Esophagus muscularis mucosa (tissue), 4 donors: ENCODE data around the gene SH3PXD2B. TPM values are rescaled to one million over a fixed set of nuclear protein-coding genes. Genes with fewer than 3 reads are reported as not detected.

ENCODE experiments used
- DNase-seq: peaks from one replicate; pipeline ENCODE4 v3.0.0-alpha.2; 2017; ENCODE audit errors: extremely low spot score
- H3K27ac ChIP-seq, 4 donors: fragments of 200-600 bp; sonication (generic); replicated peaks in 1 of 4; 1 replicate in 3 of 4; 2 replicates in 1 of 4; pipeline ENCODE4 v1.5.1; 2016 to 2019; ENCODE audit warnings: mild to moderate bottlenecking in 1 of 4
- H3K27me3 ChIP-seq, 4 donors: fragments of 200-600 bp; sonication (generic); one replicate each; pipeline versions ENCODE4 v1.5.1 to v1.6.0; 2016 to 2019
- H3K36me3 ChIP-seq, 4 donors: fragments of 200-600 bp; sonication (generic); one replicate each; pipeline ENCODE4 v1.5.1; 2016 to 2019
- H3K4me1 ChIP-seq, 4 donors: fragments of 200-600 bp; sonication (generic); one replicate each; pipeline ENCODE4 v1.5.1; 2016 to 2019
- H3K4me3 ChIP-seq, 4 donors: fragments of 200-600 bp; sonication (generic); 1 replicate in 2 of 4; 2 replicates in 2 of 4; pipeline ENCODE4 v1.5.1; 2016 to 2019; ENCODE audit warnings: mild to moderate bottlenecking in 4 of 4, moderate library complexity in 1 of 4
- H3K9me3 ChIP-seq, 4 donors: fragments of 200-600 bp; sonication (generic); 1 replicate in 3 of 4; 2 replicates in 1 of 4; pipeline ENCODE4 v1.5.1; 2016 to 2019
- EP300 ChIP-seq: sonication (generic); formaldehyde crosslinking; IDR thresholded peaks from one replicate; pipeline ENCODE4 v1.6.1; 2017; ENCODE audit warnings: antibody characterized with exemption
- POLR2A ChIP-seq: fragments of 450-650 bp; IDR thresholded peaks from one replicate; pipeline ENCODE4 v1.6.1; 2017; ENCODE audit warnings: antibody characterized with exemption, moderate library complexity, mild to moderate bottlenecking, low read depth
- POLR2AphosphoS5 ChIP-seq, 2 donors: sonication (generic); formaldehyde crosslinking; IDR thresholded peaks; one replicate each; pipeline ENCODE4 v1.6.1; 2017; ENCODE audit warnings: antibody characterized with exemption in 2 of 2
- WGBS: methylation state at CpG from one replicate; pipeline ENCODE4 v1.1.5; 2018; 5-methylcytosine and 5-hydroxymethylcytosine counted together
- intact Hi-C: fragments of 100-400 bp; cut with DNase I; formaldehyde crosslinking; loops from one replicate; pipeline ENCODE4 v1.15.1; 2023
- total RNA-seq, 4 donors: library from RNA; depleted of rRNA; stranded (reverse); fragments of >200 nt; gene quantifications; one replicate each; pipeline versions ENCODE4 v1.1.0 to v1.2.1, GENCODE V29; 2016
- TF ChIP-seq, protein P1 (sequence below), 3 experiments: fragments of 200-600 bp in 2 of 3; fragments of 450-650 bp in 1 of 3; sonication (generic) in 2 of 3; IDR thresholded peaks; one replicate each; pipeline ENCODE4 v1.5.1; 2017 to 2019; ENCODE audit warnings: antibody characterized with exemption in 3 of 3, mild to moderate bottlenecking in 2 of 3, moderate library complexity in 1 of 3

SH3PXD2B gene
- total RNA-seq, 4 donors from 2014 or later = 41.5 to 66.5 (median 49.2) TPM

DNA sequence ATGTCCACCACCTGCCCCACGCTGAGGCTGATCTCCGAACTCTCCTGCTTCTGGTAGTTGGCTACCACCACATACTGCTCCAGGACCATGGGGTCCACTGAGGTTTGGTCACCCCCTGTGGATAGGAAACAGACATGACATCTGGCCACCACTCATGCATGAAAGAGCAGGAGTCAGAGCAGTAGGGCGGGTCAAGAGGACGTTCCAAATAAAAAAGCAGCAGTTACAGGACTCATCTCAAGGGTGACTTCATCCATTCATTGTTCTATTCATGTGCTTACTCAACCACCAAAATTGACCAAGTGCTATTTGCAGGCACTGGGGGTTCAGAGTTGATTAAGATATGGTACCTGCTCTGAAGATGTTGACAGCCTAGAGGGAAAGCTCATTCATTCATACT lies 91.6 kb downstream of the SH3PXD2B start:
- Histone ChIP-seq H3K36me3 (peaks cover 27 to 74% (median 51%) of the 10 kb centered on the region in 4 donors), H3K27ac (no peak overlapping the region), H3K4me3 (no peak overlapping the region), H3K9me3 (no peaks in the 10 kb centered on the region), H3K4me1 (peaks cover 0 to 7% (median 0%) of the 10 kb centered on the region in 4 donors), H3K27me3 (no peaks in the 10 kb centered on the region)
- TF ChIP-seq, protein P1, sequence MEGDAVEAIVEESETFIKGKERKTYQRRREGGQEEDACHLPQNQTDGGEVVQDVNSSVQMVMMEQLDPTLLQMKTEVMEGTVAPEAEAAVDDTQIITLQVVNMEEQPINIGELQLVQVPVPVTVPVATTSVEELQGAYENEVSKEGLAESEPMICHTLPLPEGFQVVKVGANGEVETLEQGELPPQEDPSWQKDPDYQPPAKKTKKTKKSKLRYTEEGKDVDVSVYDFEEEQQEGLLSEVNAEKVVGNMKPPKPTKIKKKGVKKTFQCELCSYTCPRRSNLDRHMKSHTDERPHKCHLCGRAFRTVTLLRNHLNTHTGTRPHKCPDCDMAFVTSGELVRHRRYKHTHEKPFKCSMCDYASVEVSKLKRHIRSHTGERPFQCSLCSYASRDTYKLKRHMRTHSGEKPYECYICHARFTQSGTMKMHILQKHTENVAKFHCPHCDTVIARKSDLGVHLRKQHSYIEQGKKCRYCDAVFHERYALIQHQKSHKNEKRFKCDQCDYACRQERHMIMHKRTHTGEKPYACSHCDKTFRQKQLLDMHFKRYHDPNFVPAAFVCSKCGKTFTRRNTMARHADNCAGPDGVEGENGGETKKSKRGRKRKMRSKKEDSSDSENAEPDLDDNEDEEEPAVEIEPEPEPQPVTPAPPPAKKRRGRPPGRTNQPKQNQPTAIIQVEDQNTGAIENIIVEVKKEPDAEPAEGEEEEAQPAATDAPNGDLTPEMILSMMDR (IDR thresholded peaks at IDR 0.05) = no peak
- TF ChIP-seq POLR2A (no peak), POLR2AphosphoS5 (IDR thresholded peaks at IDR 0.05) (no peak), EP300 (no peak)
- intact Hi-C loops = no loop called here
- 89% methylated on average over 4 of the region's 4 CpGs for WGBS
- DNase-seq = no peak

DNA sequence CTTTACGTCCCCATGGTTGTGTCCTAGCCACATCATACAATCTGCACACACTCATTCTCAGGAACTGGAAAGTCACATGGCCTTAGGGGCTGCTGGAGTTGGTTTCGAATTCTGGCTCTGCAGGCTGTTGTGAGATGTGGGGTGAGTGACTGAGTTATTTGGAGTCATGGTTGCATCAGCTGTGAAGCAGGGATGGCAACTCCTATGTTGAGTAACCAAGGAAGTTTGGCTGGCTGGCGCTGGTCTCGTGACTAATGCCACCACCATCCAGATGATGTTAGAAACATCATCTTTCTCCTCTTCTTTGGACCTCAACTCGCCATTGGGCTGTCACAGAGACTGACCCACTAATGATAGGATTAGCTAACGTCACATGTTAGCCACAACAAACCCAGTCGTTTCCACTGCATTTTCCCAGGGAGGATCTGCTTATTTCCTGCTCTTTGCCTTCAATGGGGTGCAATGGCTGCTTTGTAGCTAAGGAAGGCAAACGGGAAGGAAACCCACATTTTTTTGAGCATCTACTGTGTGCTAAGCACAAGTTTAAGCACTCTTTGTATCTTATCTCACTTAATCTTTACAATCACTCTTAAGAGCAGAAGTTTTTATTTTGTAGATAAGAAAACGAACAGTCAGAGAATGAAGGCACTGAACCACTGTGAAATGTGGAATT lies 92.6 kb downstream of the SH3PXD2B start:
- Histone ChIP-seq H3K9me3 (no peaks in the 10 kb centered on the region), H3K27me3 (no peaks in the 10 kb centered on the region), H3K4me1 (peaks cover 0 to 7% (median 0%) of the 10 kb centered on the region in 4 donors), H3K27ac (no peak overlapping the region), H3K36me3 (peaks cover 33 to 85% (median 54%) of the 10 kb centered on the region in 4 donors), H3K4me3 (no peak overlapping the region)
- TF ChIP-seq, protein P1 (IDR thresholded peaks at IDR 0.05) = no peak
- peak in 1 of 2 donors; percentile 49 for TF ChIP-seq POLR2AphosphoS5 (IDR thresholded peaks at IDR 0.05)
- no peak for DNase-seq
- intact Hi-C loops = no loop called here
- WGBS = 73% methylated on average over 9 of the region's 9 CpGs

DNA sequence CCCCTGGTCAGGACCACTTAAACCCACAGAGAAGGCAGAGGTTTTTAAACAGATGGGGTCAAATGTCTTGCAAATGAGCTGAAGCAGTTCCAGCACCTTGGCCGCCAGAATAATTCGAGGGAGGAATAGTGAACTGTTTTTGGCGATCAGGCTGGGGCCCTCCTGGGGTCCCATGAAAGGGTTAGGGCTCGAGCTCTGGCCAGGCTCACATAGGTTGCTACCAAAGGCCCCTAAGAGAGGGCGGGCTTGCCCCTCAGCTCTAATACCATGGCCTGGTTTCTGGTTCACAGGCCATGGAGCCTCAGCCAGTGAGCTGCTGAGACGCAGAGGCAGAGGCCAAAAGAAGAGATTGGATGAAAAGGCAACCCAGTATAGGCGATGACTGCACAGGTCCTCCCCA lies 96.0 kb downstream of the SH3PXD2B start:
- no peak for DNase-seq
- WGBS = 93% methylated on average over 6 of the region's 7 CpGs

DNA sequence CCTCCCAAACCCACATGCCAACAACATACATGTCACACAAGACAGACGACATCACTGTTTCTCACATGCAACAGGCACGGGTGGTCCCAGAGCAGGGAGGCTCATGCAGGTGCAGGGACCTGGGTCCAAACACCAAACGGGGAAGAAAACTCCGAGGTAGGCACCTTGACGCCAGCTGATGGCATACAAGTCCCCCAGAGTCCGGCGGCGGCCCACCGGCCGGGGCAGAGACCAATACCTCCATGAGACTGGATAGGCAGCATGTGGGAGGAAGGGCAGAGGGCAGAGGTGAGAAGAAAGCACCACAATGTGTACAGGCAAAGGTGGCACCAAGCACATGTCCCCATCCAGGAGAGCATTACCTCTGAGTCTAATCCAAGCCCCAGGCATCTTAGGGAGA lies 97.8 kb downstream of the SH3PXD2B start:
- H3K4me1 ChIP-seq = peaks cover 0 to 5% (median 0%) of the 10 kb centered on the region in 4 donors
- H3K9me3 ChIP-seq = no peaks in the 10 kb centered on the region
- TF ChIP-seq EP300 (no peak), POLR2AphosphoS5 (IDR thresholded peaks at IDR 0.05) (no peak), POLR2A (no peak)
- TF ChIP-seq, protein P1 (IDR thresholded peaks at IDR 0.05) = no peak
- no peak overlapping the region for H3K4me3 ChIP-seq
- no peaks in the 10 kb centered on the region for H3K27me3 ChIP-seq
- WGBS = 92% methylated on average over 10 of the region's 10 CpGs
- intact Hi-C loops = no loop called here
- H3K27ac ChIP-seq = no peak overlapping the region
- DNase-seq = no peak
- H3K36me3 ChIP-seq = peaks cover 46 to 97% (median 68%) of the 10 kb centered on the region in 4 donors

More for the DNA sequence above, 96.0 kb downstream of the SH3PXD2B start:
- intact Hi-C loops = no loop called here
- Histone ChIP-seq H3K27me3 (no peaks in the 10 kb centered on the region), H3K36me3 (peaks cover 53 to 94% (median 67%) of the 10 kb centered on the region in 4 donors), H3K4me1 (peaks cover 0 to 7% (median 2%) of the 10 kb centered on the region in 4 donors), H3K27ac (no peak overlapping the region), H3K9me3 (no peaks in the 10 kb centered on the region), H3K4me3 (no peak overlapping the region)
- no peak for TF ChIP-seq POLR2AphosphoS5 (IDR thresholded peaks at IDR 0.05)
- TF ChIP-seq EP300 = no peak
- TF ChIP-seq, protein P1 (IDR thresholded peaks at IDR 0.05) = no peak
- no peak for TF ChIP-seq POLR2A
